ENCODE measurements around the gene COPS7A.

Gene COPS7A

GRCh38 chr12:6685814-6686213 is 38.0 kb upstream of the COPS7A start:
- Histone ChIP-seq H3K27ac (ENCODE audit: low read length) (no peak overlapping the region), H3K4me1 (ENCODE audit: insufficient read depth, low read length) (peaks cover 62% of the 10 kb centered on the region), H3K79me2 (ENCODE audit: insufficient read depth, low read length) (peaks cover 93% of the 10 kb centered on the region), H3K4me2 (ENCODE audit: insufficient read depth, low read length) (peak overlapping the region; percentile 95; the same call in 1 of the 2 replicates), H3K9ac (ENCODE audit: low read depth, low read length) (no peak overlapping the region), H4K20me1 (ENCODE audit: insufficient read depth, low read length) (peaks cover 10% of the 10 kb centered on the region; the same call in 1 of the 2 replicates), H3K4me3 (ENCODE audit: low read depth in 1 of 2, low read length in 2 of 2) (no peak overlapping the region), H2AFZ (ENCODE audit: low read depth, low read length) (no peak overlapping the region), H3K9me3 (ENCODE audit: insufficient read depth, low read length, severe bottlenecking) (no peaks in the 10 kb centered on the region), H3K36me3 (ENCODE audit: insufficient read depth, low read length) (peaks cover 42% of the 10 kb centered on the region), H3K27me3 (ENCODE audit: insufficient read depth, low read length, poor library complexity) (no peaks in the 10 kb centered on the region)
- TF ChIP-seq EZH2 (IDR thresholded peaks at IDR 0.05; ENCODE audit: borderline replicate concordance, low read depth, low read length, severe bottlenecking) = no peak
- TF ChIP-seq CTCF (IDR thresholded peaks at IDR 0.05; ENCODE audit: borderline replicate concordance, extremely low read depth, low read length, poor library complexity, severe bottlenecking) = no peak
- no peak for ATAC-seq (ENCODE audit: insufficient read depth, low read depth)
- no peak for DNase-seq

- Histone ChIP-seq H2AFZ (ENCODE audit: low read depth, low read length) (peak overlapping the region; percentile 83), H3K4me3 (ENCODE audit: low read depth in 1 of 2, low read length in 2 of 2) (peak overlapping the region; percentile 59 to 77), H3K27me3 (ENCODE audit: insufficient read depth, low read length, poor library complexity) (no peaks in the 10 kb centered on the region), H3K4me2 (ENCODE audit: insufficient read depth, low read length) (peak overlapping the region; percentile 95), H3K9ac (ENCODE audit: low read depth, low read length) (peak overlapping the region; percentile 87), H4K20me1 (ENCODE audit: insufficient read depth, low read length) (peaks cover 5% of the 10 kb centered on the region; the same call in 1 of the 2 replicates), H3K79me2 (ENCODE audit: insufficient read depth, low read length) (peaks cover 67% of the 10 kb centered on the region), H3K4me1 (ENCODE audit: insufficient read depth, low read length) (peaks cover 65% of the 10 kb centered on the region), H3K36me3 (ENCODE audit: insufficient read depth, low read length) (peaks cover 22% of the 10 kb centered on the region), H3K9me3 (ENCODE audit: insufficient read depth, low read length, severe bottlenecking) (no peaks in the 10 kb centered on the region), H3K27ac (ENCODE audit: low read length) (peak overlapping the region; percentile 97)
- peak; percentile 42 for ATAC-seq (ENCODE audit: insufficient read depth, low read depth)
- no peak for TF ChIP-seq EZH2 (IDR thresholded peaks at IDR 0.05; ENCODE audit: borderline replicate concordance, low read depth, low read length, severe bottlenecking)
- TF ChIP-seq CTCF (IDR thresholded peaks at IDR 0.05; ENCODE audit: borderline replicate concordance, extremely low read depth, low read length, poor library complexity, severe bottlenecking) = no peak
- DNase-seq = no peak
Observed at GRCh38 chr12:6688543-6688998, 35.3 kb upstream of the COPS7A start.

GRCh38 chr12:6688999-6689882 is 34.6 kb upstream of the COPS7A start, which contains the start of gene ZNF384:
Gene ZNF384, minus strand, starts transcription at chr12:6689375. Its CDS starts 9,855 bp downstream, at chr12:6679520.
- peaks cover 58% of the 10 kb centered on the region for H3K4me1 ChIP-seq (ENCODE audit: insufficient read depth, low read length)
- no peaks in the 10 kb centered on the region for H3K27me3 ChIP-seq (ENCODE audit: insufficient read depth, low read length, poor library complexity)
- H3K9ac ChIP-seq (ENCODE audit: low read depth, low read length) = peak within 1 kb of the TSS; percentile 87
- peak within 1 kb of the TSS; percentile 95 for H3K4me2 ChIP-seq (ENCODE audit: insufficient read depth, low read length)
- H3K27ac ChIP-seq (ENCODE audit: low read length) = peak within 1 kb of the TSS; percentile 97
- ATAC-seq (ENCODE audit: insufficient read depth, low read depth) (peak; percentile 80), DNase-seq (peak; percentile 98)
- H4K20me1 ChIP-seq (ENCODE audit: insufficient read depth, low read length) = peaks cover 5% of the 10 kb centered on the region; the same call in 1 of the 2 replicates
- no peaks in the 10 kb centered on the region for H3K9me3 ChIP-seq (ENCODE audit: insufficient read depth, low read length, severe bottlenecking)
- peak within 1 kb of the TSS; percentile 83 for H2AFZ ChIP-seq (ENCODE audit: low read depth, low read length)
- H3K79me2 ChIP-seq (ENCODE audit: insufficient read depth, low read length) = peaks cover 61% of the 10 kb centered on the region
- peaks cover 15% of the 10 kb centered on the region for H3K36me3 ChIP-seq (ENCODE audit: insufficient read depth, low read length)
- peak; percentile 23 for TF ChIP-seq CTCF (IDR thresholded peaks at IDR 0.05; ENCODE audit: borderline replicate concordance, extremely low read depth, low read length, poor library complexity, severe bottlenecking)
- no peak for TF ChIP-seq EZH2 (IDR thresholded peaks at IDR 0.05; ENCODE audit: borderline replicate concordance, low read depth, low read length, severe bottlenecking)
- H3K4me3 ChIP-seq (ENCODE audit: low read depth in 1 of 2, low read length in 2 of 2) = peak within 1 kb of the TSS; percentile 70 to 77

Measured in DND-41 (cell line).